K562 (cell line): Measurements from ENCODE around the gene GABPB2. TPM values are rescaled to one million over a fixed set of nuclear protein-coding genes. Genes with fewer than 3 reads are reported as not detected.

Source experiments
- ATAC-seq: fragments of 200-7000 bp; cut with Tn5 transposase; 3 replicates; pipeline ENCODE4 v1.9.1; 2020; ENCODE audit warnings: moderate library complexity
- BruUV-seq: library from RNA; stranded (reverse); fragments of 400-500 nt; replicated peaks from 2 replicates; lab custom pipeline; 2021; lab: Mats Ljungman, UMichigan
- CTCF ChIA-PET: fragments of 300-600 bp; formaldehyde crosslinking; extraction: SDS; loops from one replicate; lab custom pipeline; 2021; ENCODE audit warnings: low intra/inter-chr PET ratio; lab: Yijun Ruan, JAX
- POLR2A ChIA-PET: fragments of 300-600, 350-650 bp; sonication (Branson Sonifier 250); formaldehyde crosslinking; extraction: SDS; loops from one replicate; lab custom pipeline; 2021; ENCODE audit warnings: antibody characterized with exemption, inconsistent platforms; lab: Yijun Ruan, JAX
- DNase-seq, 4 experiments: peaks; one replicate each; pipeline versions ENCODE4 v3.0.0 to v3.0.0-alpha.2; 2011 to 2018; ENCODE audit warnings: low spot score in 3 of 4, mixed read lengths in 3 of 4; ENCODE audit errors: extremely low read depth in 1 of 4
- FAIRE-seq: peaks from 2 replicates; lab custom pipeline; 2011; peaks lifted over from hg19 to GRCh38; lab: Jason Lieb, UNC
- H2AFZ ChIP-seq: 2 replicates; pipeline ENCODE4 v1.6.0; 2011; ENCODE audit warnings: low read depth, low read length, control low read depth, inconsistent platforms
- H3K27ac ChIP-seq: fragments of 200-600 bp; 3 replicates; pipeline ENCODE4 v1.8.0; 2011; ENCODE audit warnings: low read depth, mild to moderate bottlenecking, control low read depth, inconsistent platforms, low read length, moderate library complexity, mixed read lengths; ENCODE audit errors: extremely low read depth
- H3K27me3 ChIP-seq, 2 experiments: fragments of 300-600 bp in 1 of 2; 2 replicates in 1 of 2; 3 replicates in 1 of 2; pipeline versions ENCODE4 v1.6.0 to v1.8.0; 2011; ENCODE audit warnings: inconsistent platforms in 2 of 2, low read length in 2 of 2, mild to moderate bottlenecking in 1 of 2, mixed read lengths in 1 of 2, moderate library complexity in 1 of 2; ENCODE audit not compliant: control insufficient read depth in 2 of 2, insufficient read depth in 2 of 2
- H3K36me3 ChIP-seq: fragments of 300-600 bp; 3 replicates; pipeline ENCODE4 v1.8.0; 2011; ENCODE audit warnings: mild to moderate bottlenecking, low read length, inconsistent platforms; ENCODE audit not compliant: control insufficient read depth, insufficient read depth
- H3K4me1 ChIP-seq, 2 experiments: fragments of 200-600 bp in 1 of 2; replicated peaks in 1 of 2; 2 replicates in 1 of 2; 3 replicates in 1 of 2; pipeline versions ENCODE4 v1.5.1 to v1.8.0; 2011; ENCODE audit warnings: inconsistent platforms in 2 of 2, low read length in 2 of 2, mild to moderate bottlenecking in 1 of 2, mixed read lengths in 1 of 2, moderate library complexity in 1 of 2; ENCODE audit not compliant: control insufficient read depth in 2 of 2, insufficient read depth in 2 of 2
- H3K4me2 ChIP-seq: 2 replicates; pipeline ENCODE4 v1.6.1; 2011; ENCODE audit warnings: low read length, control low read depth, inconsistent platforms, mixed read lengths; ENCODE audit not compliant: insufficient read depth
- H3K4me3 ChIP-seq: fragments of 200-600 bp; sonication (generic), shearing (Covaris generic); 2 replicates; pipeline ENCODE4 v1.5.1; 2016; ENCODE audit warnings: control low read depth, inconsistent platforms
- H3K79me2 ChIP-seq: fragments of 200-600 bp; 3 replicates; pipeline ENCODE4 v1.8.0; 2011; ENCODE audit warnings: low read length, inconsistent platforms; ENCODE audit not compliant: control insufficient read depth, insufficient read depth
- H3K9ac ChIP-seq, 2 experiments: 2 replicates each; pipeline versions ENCODE4 v1.6.0 to v1.6.1; 2011; ENCODE audit warnings: low read depth in 2 of 2, low read length in 2 of 2, control low read depth in 1 of 2, inconsistent platforms in 1 of 2, mild to moderate bottlenecking in 1 of 2, mixed read lengths in 1 of 2; ENCODE audit not compliant: insufficient read depth in 1 of 2
- H3K9me1 ChIP-seq: one replicate; pipeline ENCODE4 v1.6.0; 2011; ENCODE audit warnings: inconsistent platforms, mild to moderate bottlenecking, low read length, moderate library complexity; ENCODE audit not compliant: control insufficient read depth, insufficient read depth
- H3K9me3 ChIP-seq: replicated peaks from 2 replicates; pipeline ENCODE4 v1.5.1; 2011; ENCODE audit warnings: low read depth, low read length, inconsistent platforms; ENCODE audit not compliant: control insufficient read depth, insufficient read depth
- H4K20me1 ChIP-seq: replicated peaks from 2 replicates; pipeline ENCODE4 v1.6.1; 2011; ENCODE audit warnings: low read length, inconsistent platforms, mixed read lengths; ENCODE audit not compliant: control insufficient read depth, insufficient read depth
- FIP1L1 ChIP-seq: fragments of 200-400 bp; formaldehyde crosslinking; IDR thresholded peaks from 2 replicates; pipeline ENCODE4 v1.6.1; 2018; ENCODE audit warnings: mild to moderate bottlenecking, low read depth, low read length; ENCODE audit not compliant: poor library complexity, severe bottlenecking
- L3MBTL2 ChIP-seq: fragments of 450-650 bp; IDR thresholded peaks from 2 replicates; pipeline ENCODE4 v1.6.1; 2016; ENCODE audit warnings: mild to moderate bottlenecking, moderate library complexity
- MAFF ChIP-seq: IDR thresholded peaks from 2 replicates; pipeline ENCODE4 v1.6.1; 2012; ENCODE audit warnings: low read length, improper control_type of control experiment
- MYNN ChIP-seq, 2 experiments: sonication (generic); formaldehyde crosslinking in 1 of 2; IDR thresholded peaks; 2 replicates each; pipeline versions ENCODE4 v1.5.0 to v1.6.1; 2016 to 2020; ENCODE audit warnings: antibody characterized with exemption in 1 of 2, missing genetic modification reagents in 1 of 2
- NR1H2 ChIP-seq: sonication (generic); formaldehyde crosslinking; IDR thresholded peaks from 2 replicates; pipeline ENCODE4 v1.4.0; 2020; ENCODE audit warnings: mild to moderate bottlenecking, missing genetic modification reagents
- SIN3A ChIP-seq, 2 experiments: fragments of 150-350 bp in 1 of 2; IDR thresholded peaks; 2 replicates each; pipeline ENCODE4 v1.6.1; 2011 to 2016; ENCODE audit warnings: borderline replicate concordance in 2 of 2, low read depth in 2 of 2, low read length in 2 of 2, mild to moderate bottlenecking in 2 of 2, moderate library complexity in 2 of 2; ENCODE audit not compliant: control insufficient read depth in 1 of 2
- YBX1 ChIP-seq: fragments of 450-650 bp; IDR thresholded peaks from 2 replicates; pipeline ENCODE4 v1.7.1; 2016; ENCODE audit warnings: mild to moderate bottlenecking
- YY1 ChIP-seq, 3 experiments: IDR thresholded peaks; 2 replicates each; pipeline ENCODE4 v1.6.1; 2011; ENCODE audit warnings: low read length in 2 of 3, mild to moderate bottlenecking in 2 of 3, moderate library complexity in 2 of 3, borderline replicate concordance in 1 of 3, control low read depth in 1 of 3, low read depth in 1 of 3; ENCODE audit not compliant: insufficient read depth in 3 of 3, insufficient replicate concordance in 2 of 3, control insufficient read depth in 1 of 3, insufficient read length in 1 of 3; ENCODE audit errors: extremely low read depth in 1 of 3
- ZBTB49 ChIP-seq: sonication (generic); formaldehyde crosslinking; IDR thresholded peaks from 2 replicates; pipeline ENCODE4 v1.8.0; 2022; ENCODE audit warnings: missing genetic modification reagents, mild to moderate bottlenecking, borderline replicate concordance
- ZNF124 ChIP-seq: sonication (generic); formaldehyde crosslinking; IDR thresholded peaks from 2 replicates; pipeline ENCODE4 v1.8.1; 2022; ENCODE audit warnings: missing genetic modification reagents
- ZNF143 ChIP-seq: sonication (generic); formaldehyde crosslinking; IDR thresholded peaks from 2 replicates; pipeline ENCODE4 v1.9.0; 2022; ENCODE audit warnings: mild to moderate bottlenecking, missing genetic modification reagents
- ZNF174 ChIP-seq: fragments of 250-450 bp; sonication (Bioruptor Pico); IDR thresholded peaks from 2 replicates; pipeline ENCODE4 v1.4.0; 2020; ENCODE audit warnings: mild to moderate bottlenecking
- WGBS: fragments of 100-300 bp; shearing (Covaris generic); methylation state at CpG from one replicate; pipeline ENCODE4 v1.1.6; 2016; ENCODE audit warnings: low coverage, mixed read lengths; ENCODE audit not compliant: insufficient coverage; ENCODE audit errors: missing lambda C conversion rate; 5-methylcytosine and 5-hydroxymethylcytosine counted together
- in situ Hi-C: fragments of 300-500 bp; cut with MboI; formaldehyde crosslinking; loops from 4 replicates; pipeline ENCODE4 v1.15.0; 2018; ENCODE audit warnings: inconsistent platforms, mixed read lengths
- intact Hi-C: fragments of 100-400 bp; cut with micrococcal nuclease; formaldehyde crosslinking; loops from 2 replicates; pipeline ENCODE4 v1.14.2; 2022
- polyA plus RNA-seq, 8 experiments: library from polyadenylated mRNA; depleted of rRNA in 4 of 8; stranded (reverse) in 5 of 8; unstranded in 3 of 8; fragments of >200 nt; fragmentation: Nextera tagmentation in 2 of 8; fragmentation: Illumina TruSeq in 1 of 8; extraction: Ambion mirVana in 2 of 8; extraction: Trizol in 1 of 8; gene quantifications; 2 replicates each; pipeline versions ENCODE4 v1.2.1 to v1.2.3, GENCODE V29; 2011 to 2014; ENCODE audit warnings: inconsistent platforms in 1 of 8, missing spikeins in 1 of 8
- total RNA-seq, 7 experiments: library from RNA; depleted of rRNA in 6 of 7; stranded (reverse); fragments of >200 nt in 6 of 7; fragmentation: Illumina TruSeq in 2 of 7; extraction: Trizol in 2 of 7; gene quantifications; 2 replicates each; pipeline versions ENCODE4 v1.2.1 to v1.2.3, GENCODE V29; 2011 to 2021; ENCODE audit warnings: low replicate concordance in 1 of 7

The GABPB2 gene
- total and polyA plus RNA-seq, 9 of the 15 experiments (the other 6 are each of a cell fraction or from before 2014, with no cell fraction given) = 2.2 to 13.3 (median 6.1) TPM

GRCh38 chr1:151133018-151133806, 62.7 kb downstream of the GABPB2 start:
- no TSS peak for BruUV-seq
- FAIRE-seq (no peak), ATAC-seq (no peak), DNase-seq (peak in 2 of 4 experiments; percentile 12 to 15)
- Histone ChIP-seq H3K4me2 (no peak overlapping the region), H3K4me3 (no peak overlapping the region), H3K9ac (no peak overlapping the region), H3K27ac (no peak overlapping the region), H4K20me1 (peaks cover 3% of the 10 kb centered on the region; the same call in 1 of the 2 replicates), H3K79me2 (no peaks in the 10 kb centered on the region), H2AFZ (no peak overlapping the region), H3K36me3 (no peaks in the 10 kb centered on the region), H3K9me3 (no peaks in the 10 kb centered on the region), H3K4me1 (peaks cover 0 to 25% of the 10 kb centered on the region in 2 experiments; a peak in 2 of 5 replicates), H3K9me1 (no peaks in the 10 kb centered on the region), H3K27me3 (no peaks in the 10 kb centered on the region; a peak in 1 of 5 replicates)
- CTCF ChIA-PET = no interaction called here
- intact Hi-C loops = no loop called here
- 67% methylated on average over 14 of the region's 65 CpGs for WGBS
- in situ Hi-C loops = no loop called here
- no peak for TF ChIP-seq ZNF124
- no peak for TF ChIP-seq L3MBTL2
- no peak for TF ChIP-seq FIP1L1
- POLR2A ChIA-PET = no interaction called here

- POLR2A ChIA-PET = interaction anchor here (1.4 to 1.7 kb wide), 2 partner anchors 11 to 23 kb away, joined by 7 read pairs; partner anchors contain the start of gene TNFAIP8L2
- no peaks in the 10 kb centered on the region for H3K9me3 ChIP-seq
- 53% methylated on average over 3 of the region's 3 CpGs for WGBS
- TF ChIP-seq ZBTB49 (no peak), ZNF143 (CRISPR knock-in tag) (no peak), NR1H2 (CRISPR knock-in tag) (no peak), YY1 (IDR thresholded peaks at IDR 0.05; ENCODE audit: borderline replicate concordance in 1 of 3, control insufficient read depth in 1 of 3, extremely low read depth in 1 of 3, insufficient read depth in 3 of 3, insufficient read length in 1 of 3, insufficient replicate concordance in 2 of 3, low read depth in 1 of 3, low read length in 2 of 3) (no peak), MYNN (IDR thresholded peaks at IDR 0.05) (no peak), MYNN (CRISPR knock-in tag; IDR thresholded peaks at IDR 0.05) (no peak), ZNF174 (CRISPR knock-in tag) (no peak), SIN3A (IDR thresholded peaks at IDR 0.05; ENCODE audit: borderline replicate concordance in 2 of 2, control insufficient read depth in 1 of 2, low read depth in 2 of 2, low read length in 2 of 2) (no peak), YBX1 (no peak), MAFF (no peak)
These were observed 63.8 kb downstream of the GABPB2 start for GRCh38 chr1:151134396-151134795.

More at GRCh38 chr1:151134396-151134795, 63.8 kb downstream of the GABPB2 start:
- no peaks in the 10 kb centered on the region for H3K36me3 ChIP-seq
- no peaks in the 10 kb centered on the region for H3K79me2 ChIP-seq
- no peak overlapping the region for H3K4me2 ChIP-seq
- no peak overlapping the region for H3K27ac ChIP-seq
- no peak overlapping the region for H3K4me3 ChIP-seq
- no peak for FAIRE-seq
- peak in 1 of 4 experiments; percentile 6 for DNase-seq
- no peak for ATAC-seq
- intact Hi-C loops (no loop called here), in situ Hi-C loops (no loop called here)
- peaks cover 0 to 25% of the 10 kb centered on the region in 2 experiments; a peak in 2 of 5 replicates for H3K4me1 ChIP-seq
- H3K27me3 ChIP-seq = no peaks in the 10 kb centered on the region; a peak in 1 of 5 replicates
- H4K20me1 ChIP-seq = peaks cover 6% of the 10 kb centered on the region; the same call in 1 of the 2 replicates
- H2AFZ ChIP-seq = no peak overlapping the region
- no peaks in the 10 kb centered on the region for H3K9me1 ChIP-seq
- CTCF ChIA-PET = no interaction called here
- no TSS peak for BruUV-seq
- no peak overlapping the region for H3K9ac ChIP-seq
